SK-N-SH treated with all-trans-retinoic acid at 6 μM for 48 hours (cell line): ENCODE measurements around the gene EMILIN2.

Source experiments
- ATAC-seq: fragments of 200-7000 bp; cut with Tn5 transposase; 3 replicates; pipeline ENCODE4 v1.9.1; 2020; ENCODE audit warnings: mild to moderate bottlenecking, moderate library complexity
- ARNTL ChIP-seq: fragments of 450-650 bp; formaldehyde crosslinking; IDR thresholded peaks from 2 replicates; pipeline ENCODE4 v1.5.0; 2020; ENCODE audit warnings: low read depth, mild to moderate bottlenecking, moderate library complexity, borderline replicate concordance
- BACH2 ChIP-seq: fragments of 250-450 bp; sonication (Bioruptor Pico); IDR thresholded peaks from 2 replicates; pipeline ENCODE4 v1.9.0; 2021; ENCODE audit warnings: mild to moderate bottlenecking, borderline replicate concordance
- CSDC2 ChIP-seq: fragments of 250-450 bp; sonication (Bioruptor Pico); IDR thresholded peaks from 2 replicates; pipeline ENCODE4 v1.5.0; 2020; ENCODE audit warnings: mild to moderate bottlenecking, moderate library complexity
- GLIS3 ChIP-seq: fragments of 250-450 bp; sonication (Bioruptor Pico); IDR thresholded peaks from 2 replicates; pipeline ENCODE4 v1.5.0; 2020; ENCODE audit warnings: mild to moderate bottlenecking, moderate library complexity
- ISL1 ChIP-seq: fragments of 250-450 bp; sonication (Bioruptor Pico); IDR thresholded peaks from 2 replicates; pipeline ENCODE4 v2.1.2; 2022; ENCODE audit warnings: mild to moderate bottlenecking, moderate library complexity
- OSR1 ChIP-seq: fragments of 250-450 bp; sonication (Bioruptor Pico); IDR thresholded peaks from 2 replicates; pipeline ENCODE4 v1.8.0; 2022; ENCODE audit warnings: moderate library complexity, mild to moderate bottlenecking, inconsistent platforms
- PATZ1 ChIP-seq: fragments of 250-450 bp; sonication (Bioruptor Pico); IDR thresholded peaks from 2 replicates; pipeline ENCODE4 v1.8.0; 2020; ENCODE audit warnings: mild to moderate bottlenecking, moderate library complexity, borderline replicate concordance
- PPARA ChIP-seq: fragments of 250-450 bp; sonication (Bioruptor Pico); IDR thresholded peaks from 2 replicates; pipeline ENCODE4 v1.5.0; 2020; ENCODE audit warnings: mild to moderate bottlenecking, borderline replicate concordance
- RARB ChIP-seq: fragments of 250-450 bp; sonication (Bioruptor Pico); IDR thresholded peaks from 2 replicates; pipeline ENCODE4 v1.8.0; 2021; ENCODE audit warnings: mild to moderate bottlenecking, moderate library complexity
- SNAI2 ChIP-seq: fragments of 250-450 bp; sonication (Bioruptor Pico); IDR thresholded peaks from 2 replicates; pipeline ENCODE4 v1.5.0; 2020; ENCODE audit warnings: mild to moderate bottlenecking, moderate library complexity
- TCF4 ChIP-seq: fragments of 250-450 bp; sonication (Bioruptor Pico); IDR thresholded peaks from 2 replicates; pipeline ENCODE4 v1.8.0; 2021; ENCODE audit warnings: mild to moderate bottlenecking, moderate library complexity, borderline replicate concordance
- TOX ChIP-seq: fragments of 250-450 bp; sonication (Bioruptor Pico); IDR thresholded peaks from 2 replicates; pipeline ENCODE4 v1.8.0; 2021; ENCODE audit warnings: mild to moderate bottlenecking, moderate library complexity, borderline replicate concordance
- ZC3H10 ChIP-seq: fragments of 250-450 bp; sonication (Bioruptor Pico); IDR thresholded peaks from 2 replicates; pipeline ENCODE4 v1.5.1; 2021; ENCODE audit warnings: mild to moderate bottlenecking, moderate library complexity
- ZFP3 ChIP-seq: fragments of 250-450 bp; sonication (Bioruptor Pico); IDR thresholded peaks from 2 replicates; pipeline ENCODE4 v1.5.0; 2020; ENCODE audit warnings: mild to moderate bottlenecking, moderate library complexity
- ZFP30 ChIP-seq: fragments of 450-650 bp; formaldehyde crosslinking; IDR thresholded peaks from 2 replicates; pipeline ENCODE4 v1.5.0; 2022; ENCODE audit warnings: mild to moderate bottlenecking, moderate library complexity
- ZNF565 ChIP-seq: fragments of 450-650 bp; formaldehyde crosslinking; conservative IDR thresholded peaks from 2 replicates; pipeline ENCODE4 v1.5.0; 2020; ENCODE audit warnings: low read depth, mild to moderate bottlenecking, moderate library complexity
- ZNF70 ChIP-seq: fragments of 450-650 bp; formaldehyde crosslinking; IDR thresholded peaks from 2 replicates; pipeline ENCODE4 v1.5.0; 2020; ENCODE audit warnings: mild to moderate bottlenecking, moderate library complexity
- ZNF8 ChIP-seq: fragments of 450-650 bp; formaldehyde crosslinking; IDR thresholded peaks from 2 replicates; pipeline ENCODE4 v1.5.0; 2020; ENCODE audit warnings: mild to moderate bottlenecking, moderate library complexity
- TF ChIP-seq, protein P1 (sequence below): fragments of 250-450 bp; sonication (Bioruptor Pico); IDR thresholded peaks from 2 replicates; pipeline ENCODE4 v1.5.0; 2020; ENCODE audit warnings: mild to moderate bottlenecking, moderate library complexity
- TF ChIP-seq, protein P2 (sequence below): fragments of 250-450 bp; sonication (Bioruptor Pico); IDR thresholded peaks from 2 replicates; pipeline ENCODE4 v1.8.0; 2021; ENCODE audit warnings: low read depth, mild to moderate bottlenecking, moderate library complexity, borderline replicate concordance
- TF ChIP-seq, protein P3 (sequence below): fragments of 250-450 bp; sonication (Bioruptor Pico); IDR thresholded peaks from 2 replicates; pipeline ENCODE4 v1.5.1; 2020; ENCODE audit warnings: low read depth, mild to moderate bottlenecking, moderate library complexity
- TF ChIP-seq, protein P4 (sequence below): fragments of 250-450 bp; sonication (Bioruptor Pico); IDR thresholded peaks from 2 replicates; pipeline ENCODE4 v1.5.1; 2021; ENCODE audit warnings: mild to moderate bottlenecking, moderate library complexity

The EMILIN2 gene

DNA sequence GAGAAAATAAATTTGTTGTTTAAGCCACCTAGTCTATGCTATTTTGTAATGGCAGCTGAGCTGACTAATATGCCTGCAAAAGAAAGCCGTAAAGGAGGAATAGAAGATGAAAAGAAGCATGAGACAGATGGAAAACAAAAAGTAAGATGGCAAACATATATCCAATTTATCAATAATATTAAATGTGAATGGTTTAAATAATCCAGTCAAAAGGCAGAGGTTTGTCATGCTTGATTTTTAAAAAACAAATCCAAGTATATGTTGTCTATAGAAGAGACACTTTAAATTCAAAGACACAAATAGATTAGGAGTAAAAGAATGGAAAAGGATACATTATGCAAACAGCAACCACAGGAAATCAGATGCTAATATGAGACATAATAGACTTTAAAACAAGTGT lies 35.4 kb upstream of the EMILIN2 start:
- no peak for ATAC-seq
- no peak for TF ChIP-seq ZFP30 (CRISPR knock-in tag)
- TF ChIP-seq, protein P1, sequence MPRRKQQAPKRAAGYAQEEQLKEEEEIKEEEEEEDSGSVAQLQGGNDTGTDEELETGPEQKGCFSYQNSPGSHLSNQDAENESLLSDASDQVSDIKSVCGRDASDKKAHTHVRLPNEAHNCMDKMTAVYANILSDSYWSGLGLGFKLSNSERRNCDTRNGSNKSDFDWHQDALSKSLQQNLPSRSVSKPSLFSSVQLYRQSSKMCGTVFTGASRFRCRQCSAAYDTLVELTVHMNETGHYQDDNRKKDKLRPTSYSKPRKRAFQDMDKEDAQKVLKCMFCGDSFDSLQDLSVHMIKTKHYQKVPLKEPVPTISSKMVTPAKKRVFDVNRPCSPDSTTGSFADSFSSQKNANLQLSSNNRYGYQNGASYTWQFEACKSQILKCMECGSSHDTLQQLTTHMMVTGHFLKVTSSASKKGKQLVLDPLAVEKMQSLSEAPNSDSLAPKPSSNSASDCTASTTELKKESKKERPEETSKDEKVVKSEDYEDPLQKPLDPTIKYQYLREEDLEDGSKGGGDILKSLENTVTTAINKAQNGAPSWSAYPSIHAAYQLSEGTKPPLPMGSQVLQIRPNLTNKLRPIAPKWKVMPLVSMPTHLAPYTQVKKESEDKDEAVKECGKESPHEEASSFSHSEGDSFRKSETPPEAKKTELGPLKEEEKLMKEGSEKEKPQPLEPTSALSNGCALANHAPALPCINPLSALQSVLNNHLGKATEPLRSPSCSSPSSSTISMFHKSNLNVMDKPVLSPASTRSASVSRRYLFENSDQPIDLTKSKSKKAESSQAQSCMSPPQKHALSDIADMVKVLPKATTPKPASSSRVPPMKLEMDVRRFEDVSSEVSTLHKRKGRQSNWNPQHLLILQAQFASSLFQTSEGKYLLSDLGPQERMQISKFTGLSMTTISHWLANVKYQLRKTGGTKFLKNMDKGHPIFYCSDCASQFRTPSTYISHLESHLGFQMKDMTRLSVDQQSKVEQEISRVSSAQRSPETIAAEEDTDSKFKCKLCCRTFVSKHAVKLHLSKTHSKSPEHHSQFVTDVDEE (CRISPR knock-in tag), result no peak
- TF ChIP-seq ISL1 (CRISPR knock-in tag), result no peak
- TF ChIP-seq ZNF8 (CRISPR knock-in tag), result no peak
- no peak for TF ChIP-seq RARB (CRISPR knock-in tag)
- TF ChIP-seq, protein P2, sequence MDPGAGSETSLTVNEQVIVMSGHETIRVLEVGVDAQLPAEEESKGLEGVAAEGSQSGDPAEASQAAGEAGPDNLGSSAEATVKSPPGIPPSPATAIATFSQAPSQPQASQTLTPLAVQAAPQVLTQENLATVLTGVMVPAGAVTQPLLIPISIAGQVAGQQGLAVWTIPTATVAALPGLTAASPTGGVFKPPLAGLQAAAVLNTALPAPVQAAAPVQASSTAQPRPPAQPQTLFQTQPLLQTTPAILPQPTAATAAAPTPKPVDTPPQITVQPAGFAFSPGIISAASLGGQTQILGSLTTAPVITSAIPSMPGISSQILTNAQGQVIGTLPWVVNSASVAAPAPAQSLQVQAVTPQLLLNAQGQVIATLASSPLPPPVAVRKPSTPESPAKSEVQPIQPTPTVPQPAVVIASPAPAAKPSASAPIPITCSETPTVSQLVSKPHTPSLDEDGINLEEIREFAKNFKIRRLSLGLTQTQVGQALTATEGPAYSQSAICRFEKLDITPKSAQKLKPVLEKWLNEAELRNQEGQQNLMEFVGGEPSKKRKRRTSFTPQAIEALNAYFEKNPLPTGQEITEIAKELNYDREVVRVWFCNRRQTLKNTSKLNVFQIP (CRISPR knock-in tag), result no peak
- no peak for TF ChIP-seq SNAI2
- TF ChIP-seq ZNF70 (CRISPR knock-in tag), result no peak
- TF ChIP-seq, protein P3, sequence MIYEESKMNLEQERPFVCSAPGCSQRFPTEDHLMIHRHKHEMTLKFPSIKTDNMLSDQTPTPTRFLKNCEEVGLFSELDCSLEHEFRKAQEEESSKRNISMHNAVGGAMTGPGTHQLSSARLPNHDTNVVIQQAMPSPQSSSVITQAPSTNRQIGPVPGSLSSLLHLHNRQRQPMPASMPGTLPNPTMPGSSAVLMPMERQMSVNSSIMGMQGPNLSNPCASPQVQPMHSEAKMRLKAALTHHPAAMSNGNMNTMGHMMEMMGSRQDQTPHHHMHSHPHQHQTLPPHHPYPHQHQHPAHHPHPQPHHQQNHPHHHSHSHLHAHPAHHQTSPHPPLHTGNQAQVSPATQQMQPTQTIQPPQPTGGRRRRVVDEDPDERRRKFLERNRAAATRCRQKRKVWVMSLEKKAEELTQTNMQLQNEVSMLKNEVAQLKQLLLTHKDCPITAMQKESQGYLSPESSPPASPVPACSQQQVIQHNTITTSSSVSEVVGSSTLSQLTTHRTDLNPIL, result no peak
- no peak for TF ChIP-seq PATZ1 (CRISPR knock-in tag)

- no peak for ATAC-seq
- TF ChIP-seq TCF4 (CRISPR knock-in tag) (no peak), SNAI2 (no peak), PATZ1 (CRISPR knock-in tag) (no peak), TOX (CRISPR knock-in tag) (no peak), ZFP30 (CRISPR knock-in tag) (no peak), GLIS3 (CRISPR knock-in tag) (no peak), OSR1 (no peak), ARNTL (CRISPR knock-in tag) (no peak), ZC3H10 (CRISPR knock-in tag) (no peak), BACH2 (no peak), ZNF565 (CRISPR knock-in tag) (no peak), ZFP3 (CRISPR knock-in tag) (no peak), ISL1 (CRISPR knock-in tag) (no peak), CSDC2 (CRISPR knock-in tag) (no peak), PPARA (CRISPR knock-in tag) (no peak), RARB (CRISPR knock-in tag) (no peak)
- TF ChIP-seq, protein P2 (CRISPR knock-in tag), result no peak
- TF ChIP-seq, protein P4, sequence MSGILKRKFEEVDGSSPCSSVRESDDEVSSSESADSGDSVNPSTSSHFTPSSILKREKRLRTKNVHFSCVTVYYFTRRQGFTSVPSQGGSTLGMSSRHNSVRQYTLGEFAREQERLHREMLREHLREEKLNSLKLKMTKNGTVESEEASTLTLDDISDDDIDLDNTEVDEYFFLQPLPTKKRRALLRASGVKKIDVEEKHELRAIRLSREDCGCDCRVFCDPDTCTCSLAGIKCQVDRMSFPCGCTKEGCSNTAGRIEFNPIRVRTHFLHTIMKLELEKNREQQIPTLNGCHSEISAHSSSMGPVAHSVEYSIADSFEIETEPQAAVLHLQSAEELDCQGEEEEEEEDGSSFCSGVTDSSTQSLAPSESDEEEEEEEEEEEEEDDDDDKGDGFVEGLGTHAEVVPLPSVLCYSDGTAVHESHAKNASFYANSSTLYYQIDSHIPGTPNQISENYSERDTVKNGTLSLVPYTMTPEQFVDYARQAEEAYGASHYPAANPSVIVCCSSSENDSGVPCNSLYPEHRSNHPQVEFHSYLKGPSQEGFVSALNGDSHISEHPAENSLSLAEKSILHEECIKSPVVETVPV (CRISPR knock-in tag), result no peak
Measured at GRCh38 chr18:2814928-2815327, 31.9 kb upstream of the EMILIN2 start.
